K562 (cell line): Measurements from ENCODE around the gene PRRT1. TPM values are rescaled to one million over a fixed set of nuclear protein-coding genes. Genes with fewer than 3 reads are reported as not detected.
A peak's percentile ranks its signal among the peaks of the same experiment; 100 is the strongest.
"Not testable (repeated sequence)": the region's sequence is repeated elsewhere in the genome, so short reads cannot be mapped to it uniquely, and the experiment has no call there.

Experiments
- ATAC-seq: fragments of 200-7000 bp; cut with Tn5 transposase; 3 replicates; pipeline ENCODE4 v1.9.1; 2020; ENCODE audit warnings: moderate library complexity
- BruUV-seq: library from RNA; stranded (reverse); fragments of 400-500 nt; replicated peaks from 2 replicates; lab custom pipeline; 2021; lab: Mats Ljungman, UMichigan
- CTCF ChIA-PET: fragments of 300-600 bp; formaldehyde crosslinking; extraction: SDS; loops from one replicate; lab custom pipeline; 2021; ENCODE audit warnings: low intra/inter-chr PET ratio; lab: Yijun Ruan, JAX
- POLR2A ChIA-PET: fragments of 300-600, 350-650 bp; sonication (Branson Sonifier 250); formaldehyde crosslinking; extraction: SDS; loops from one replicate; lab custom pipeline; 2021; ENCODE audit warnings: antibody characterized with exemption, inconsistent platforms; lab: Yijun Ruan, JAX
- DNase-seq, 4 experiments: peaks; one replicate each; pipeline versions ENCODE4 v3.0.0 to v3.0.0-alpha.2; 2011 to 2018; ENCODE audit warnings: low spot score in 3 of 4, mixed read lengths in 3 of 4; ENCODE audit errors: extremely low read depth in 1 of 4
- FAIRE-seq: peaks from 2 replicates; lab custom pipeline; 2011; peaks lifted over from hg19 to GRCh38; lab: Jason Lieb, UNC
- H2AFZ ChIP-seq: 2 replicates; pipeline ENCODE4 v1.6.0; 2011; ENCODE audit warnings: low read depth, low read length, control low read depth, inconsistent platforms
- H3K27ac ChIP-seq: fragments of 200-600 bp; 3 replicates; pipeline ENCODE4 v1.8.0; 2011; ENCODE audit warnings: low read depth, mild to moderate bottlenecking, control low read depth, inconsistent platforms, low read length, moderate library complexity, mixed read lengths; ENCODE audit errors: extremely low read depth
- H3K27me3 ChIP-seq, 2 experiments: fragments of 300-600 bp in 1 of 2; 2 replicates in 1 of 2; 3 replicates in 1 of 2; pipeline versions ENCODE4 v1.6.0 to v1.8.0; 2011; ENCODE audit warnings: inconsistent platforms in 2 of 2, low read length in 2 of 2, mild to moderate bottlenecking in 1 of 2, mixed read lengths in 1 of 2, moderate library complexity in 1 of 2; ENCODE audit not compliant: control insufficient read depth in 2 of 2, insufficient read depth in 2 of 2
- H3K36me3 ChIP-seq: fragments of 300-600 bp; 3 replicates; pipeline ENCODE4 v1.8.0; 2011; ENCODE audit warnings: mild to moderate bottlenecking, low read length, inconsistent platforms; ENCODE audit not compliant: control insufficient read depth, insufficient read depth
- H3K4me1 ChIP-seq, 2 experiments: fragments of 200-600 bp in 1 of 2; replicated peaks in 1 of 2; 2 replicates in 1 of 2; 3 replicates in 1 of 2; pipeline versions ENCODE4 v1.5.1 to v1.8.0; 2011; ENCODE audit warnings: inconsistent platforms in 2 of 2, low read length in 2 of 2, mild to moderate bottlenecking in 1 of 2, mixed read lengths in 1 of 2, moderate library complexity in 1 of 2; ENCODE audit not compliant: control insufficient read depth in 2 of 2, insufficient read depth in 2 of 2
- H3K4me2 ChIP-seq: 2 replicates; pipeline ENCODE4 v1.6.1; 2011; ENCODE audit warnings: low read length, control low read depth, inconsistent platforms, mixed read lengths; ENCODE audit not compliant: insufficient read depth
- H3K4me3 ChIP-seq: fragments of 200-600 bp; sonication (generic), shearing (Covaris generic); 2 replicates; pipeline ENCODE4 v1.5.1; 2016; ENCODE audit warnings: control low read depth, inconsistent platforms
- H3K79me2 ChIP-seq: fragments of 200-600 bp; 3 replicates; pipeline ENCODE4 v1.8.0; 2011; ENCODE audit warnings: low read length, inconsistent platforms; ENCODE audit not compliant: control insufficient read depth, insufficient read depth
- H3K9ac ChIP-seq, 2 experiments: 2 replicates each; pipeline versions ENCODE4 v1.6.0 to v1.6.1; 2011; ENCODE audit warnings: low read depth in 2 of 2, low read length in 2 of 2, control low read depth in 1 of 2, inconsistent platforms in 1 of 2, mild to moderate bottlenecking in 1 of 2, mixed read lengths in 1 of 2; ENCODE audit not compliant: insufficient read depth in 1 of 2
- H3K9me1 ChIP-seq: one replicate; pipeline ENCODE4 v1.6.0; 2011; ENCODE audit warnings: inconsistent platforms, mild to moderate bottlenecking, low read length, moderate library complexity; ENCODE audit not compliant: control insufficient read depth, insufficient read depth
- H3K9me3 ChIP-seq: replicated peaks from 2 replicates; pipeline ENCODE4 v1.5.1; 2011; ENCODE audit warnings: low read depth, low read length, inconsistent platforms; ENCODE audit not compliant: control insufficient read depth, insufficient read depth
- H4K20me1 ChIP-seq: replicated peaks from 2 replicates; pipeline ENCODE4 v1.6.1; 2011; ENCODE audit warnings: low read length, inconsistent platforms, mixed read lengths; ENCODE audit not compliant: control insufficient read depth, insufficient read depth
- ATF1 ChIP-seq, 2 experiments: fragments of 450-650 bp in 1 of 2; IDR thresholded peaks; 2 replicates each; pipeline ENCODE4 v1.6.1; 2016; ENCODE audit warnings: missing compliant biosample characterization in 1 of 2, missing genetic modification characterization in 1 of 2
- PHF20 ChIP-seq: fragments of 450-650 bp; IDR thresholded peaks from 2 replicates; pipeline ENCODE4 v1.6.1; 2018; ENCODE audit not compliant: partially characterized antibody
- POLR2A ChIP-seq: fragments of 450-650 bp; conservative IDR thresholded peaks from 2 replicates; pipeline ENCODE4 v1.6.1; 2016
- POLR2AphosphoS2 ChIP-seq: IDR thresholded peaks from 2 replicates; pipeline ENCODE4 v1.6.1; 2012; ENCODE audit warnings: low read length, improper control_type of control experiment
- POLR2AphosphoS5 ChIP-seq: IDR thresholded peaks from 2 replicates; pipeline ENCODE4 v1.6.1; 2011; ENCODE audit warnings: mild to moderate bottlenecking, low read depth, low read length, moderate library complexity; ENCODE audit not compliant: control insufficient read depth, insufficient read depth
- THAP12 ChIP-seq: fragments of 250-450 bp; sonication (Bioruptor Pico); IDR thresholded peaks from 2 replicates; pipeline ENCODE4 v1.9.0; 2021; ENCODE audit warnings: mild to moderate bottlenecking, inconsistent platforms
- WGBS: fragments of 100-300 bp; shearing (Covaris generic); methylation state at CpG from one replicate; pipeline ENCODE4 v1.1.6; 2016; ENCODE audit warnings: low coverage, mixed read lengths; ENCODE audit not compliant: insufficient coverage; ENCODE audit errors: missing lambda C conversion rate; 5-methylcytosine and 5-hydroxymethylcytosine counted together
- in situ Hi-C: fragments of 300-500 bp; cut with MboI; formaldehyde crosslinking; loops from 4 replicates; pipeline ENCODE4 v1.15.0; 2018; ENCODE audit warnings: inconsistent platforms, mixed read lengths
- intact Hi-C: fragments of 100-400 bp; cut with micrococcal nuclease; formaldehyde crosslinking; loops from 2 replicates; pipeline ENCODE4 v1.14.2; 2022
- polyA plus RNA-seq, 8 experiments: library from polyadenylated mRNA; depleted of rRNA in 4 of 8; stranded (reverse) in 5 of 8; unstranded in 3 of 8; fragments of >200 nt; fragmentation: Nextera tagmentation in 2 of 8; fragmentation: Illumina TruSeq in 1 of 8; extraction: Ambion mirVana in 2 of 8; extraction: Trizol in 1 of 8; gene quantifications; 2 replicates each; pipeline versions ENCODE4 v1.2.1 to v1.2.3, GENCODE V29; 2011 to 2014; ENCODE audit warnings: inconsistent platforms in 1 of 8, missing spikeins in 1 of 8
- total RNA-seq, 7 experiments: library from RNA; depleted of rRNA in 6 of 7; stranded (reverse); fragments of >200 nt in 6 of 7; fragmentation: Illumina TruSeq in 2 of 7; extraction: Trizol in 2 of 7; gene quantifications; 2 replicates each; pipeline versions ENCODE4 v1.2.1 to v1.2.3, GENCODE V29; 2011 to 2021; ENCODE audit warnings: low replicate concordance in 1 of 7

The PRRT1 gene
- total and polyA plus RNA-seq, 9 of the 15 experiments (the other 6 are each of a cell fraction or from before 2014, with no cell fraction given) = 0.14 to 3.5 (median 0.41) TPM

- Histone ChIP-seq H3K9ac (peak overlapping the region in 1 of 2 experiments; percentile 75; a peak in 2 of 4 replicates), H3K79me2 (peaks cover 60% of the 10 kb centered on the region), H3K4me1 (peaks cover 60 to 76% of the 10 kb centered on the region in 2 experiments), H3K36me3 (peaks cover 64% of the 10 kb centered on the region; the same call in 2 of the 3 replicates), H3K27ac (peak overlapping the region; percentile 68), H3K4me2 (peak overlapping the region; percentile 53)
- H3K9me3 ChIP-seq; H3K27me3 ChIP-seq; H3K9me1 ChIP-seq; FAIRE-seq; in situ Hi-C loops; H2AFZ ChIP-seq; ATAC-seq; H4K20me1 ChIP-seq; BruUV-seq; CTCF ChIA-PET; DNase-seq; H3K4me3 ChIP-seq; intact Hi-C loops; TF ChIP-seq ATF1 (CRISPR knock-in tag; IDR thresholded peaks at IDR 0.05): not testable (repeated sequence)
- TF ChIP-seq POLR2AphosphoS2 (0 out of 2 replicates have a peak, but pooled peaks have one; percentile 37), ATF1 (tag; IDR thresholded peaks at IDR 0.05) (peak; percentile 4; the same call in 1 of the 2 replicates), PHF20 (peak; percentile 2), THAP12 (CRISPR knock-in tag) (peak; percentile 40; the same call in 1 of the 2 replicates), POLR2AphosphoS5 (peak; percentile 36; the same call in 1 of the 2 replicates), POLR2A (peak; percentile 34; the same call in 1 of the 2 replicates)
- WGBS = 58% methylated on average over 10 of the region's 10 CpGs
- POLR2A ChIA-PET = interaction anchor here (1.0 kb wide), 1 partner anchor 10 kb away, joined by 3 read pairs; the partner anchor contains the start of gene AGPAT1
Measured at GRCh38 chr6:32186151-32186840, 34.6 kb upstream of the PRRT1 start.
